Occipital lobe (tissue), 2 donors: Measurements from ENCODE around the gene TTBK1. TPM values are rescaled to one million over a fixed set of nuclear protein-coding genes. Genes with fewer than 3 reads are reported as not detected.

Experiments
- DNase-seq: peaks from one replicate; lab custom pipeline; 2025; lab: John Stamatoyannopoulos, UW
- total RNA-seq: library from RNA; depleted of rRNA; stranded (reverse); fragments of >200 nt; gene quantifications from one replicate; pipeline ENCODE4 v1.2.3, GENCODE V29; 2014

TTBK1 gene
- total RNA-seq, 1 donor from 2014 or later, result 13.1 TPM

DNA sequence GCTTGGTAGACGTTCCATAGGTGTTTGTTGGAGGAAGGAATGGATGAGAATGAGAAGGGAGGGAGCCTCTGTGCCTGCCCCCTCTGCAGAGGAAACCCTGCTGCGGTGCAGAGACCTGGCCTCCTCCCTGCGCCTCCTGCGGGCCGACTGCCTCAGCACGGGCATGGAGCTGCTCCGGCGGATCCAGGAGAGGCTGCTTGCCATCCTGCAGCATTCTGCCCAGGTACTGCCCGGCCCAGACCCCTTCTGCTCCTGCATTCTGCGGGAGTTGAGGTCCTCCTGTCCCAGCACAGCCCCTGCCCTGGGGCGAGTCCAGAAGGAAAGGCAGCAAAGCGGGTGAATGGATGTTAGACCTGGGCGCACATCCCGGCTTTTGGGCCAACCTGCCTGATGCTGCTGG is 20.1 kb upstream of the TTBK1 start:
- DNase-seq, result no peak

DNA sequence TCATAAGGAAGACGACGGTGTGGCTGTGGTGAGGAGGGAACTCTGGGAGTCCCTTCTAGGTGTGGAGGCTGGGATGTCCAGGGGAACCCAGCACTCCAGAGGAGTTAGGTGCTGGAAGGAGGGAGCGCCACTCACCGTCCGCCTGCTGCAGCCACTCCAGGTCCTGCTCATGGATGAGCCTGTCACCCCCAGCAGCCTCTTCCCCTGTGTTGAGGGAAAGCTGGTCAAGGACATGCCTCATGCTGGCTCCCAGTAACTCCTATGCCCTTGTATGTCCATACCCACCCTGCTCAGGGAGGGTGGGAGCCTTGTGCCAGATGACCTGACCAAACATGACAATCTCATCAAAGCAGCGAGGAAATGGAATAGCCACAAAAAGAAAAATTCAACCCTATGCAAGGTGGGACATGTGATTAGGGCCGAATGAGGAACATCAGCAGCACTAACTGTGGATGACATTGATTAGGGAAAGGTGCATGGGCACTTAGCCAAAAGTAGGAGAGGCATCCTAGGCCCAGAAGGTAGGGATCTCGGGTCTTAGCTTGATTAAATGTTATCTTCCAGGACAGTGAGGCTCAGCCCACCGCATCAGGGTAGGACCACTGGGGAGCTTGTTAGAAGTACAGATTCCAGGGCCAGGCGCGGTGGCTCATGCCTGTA is 17.0 kb upstream of the TTBK1 start:
- DNase-seq, result no peak

DNA sequence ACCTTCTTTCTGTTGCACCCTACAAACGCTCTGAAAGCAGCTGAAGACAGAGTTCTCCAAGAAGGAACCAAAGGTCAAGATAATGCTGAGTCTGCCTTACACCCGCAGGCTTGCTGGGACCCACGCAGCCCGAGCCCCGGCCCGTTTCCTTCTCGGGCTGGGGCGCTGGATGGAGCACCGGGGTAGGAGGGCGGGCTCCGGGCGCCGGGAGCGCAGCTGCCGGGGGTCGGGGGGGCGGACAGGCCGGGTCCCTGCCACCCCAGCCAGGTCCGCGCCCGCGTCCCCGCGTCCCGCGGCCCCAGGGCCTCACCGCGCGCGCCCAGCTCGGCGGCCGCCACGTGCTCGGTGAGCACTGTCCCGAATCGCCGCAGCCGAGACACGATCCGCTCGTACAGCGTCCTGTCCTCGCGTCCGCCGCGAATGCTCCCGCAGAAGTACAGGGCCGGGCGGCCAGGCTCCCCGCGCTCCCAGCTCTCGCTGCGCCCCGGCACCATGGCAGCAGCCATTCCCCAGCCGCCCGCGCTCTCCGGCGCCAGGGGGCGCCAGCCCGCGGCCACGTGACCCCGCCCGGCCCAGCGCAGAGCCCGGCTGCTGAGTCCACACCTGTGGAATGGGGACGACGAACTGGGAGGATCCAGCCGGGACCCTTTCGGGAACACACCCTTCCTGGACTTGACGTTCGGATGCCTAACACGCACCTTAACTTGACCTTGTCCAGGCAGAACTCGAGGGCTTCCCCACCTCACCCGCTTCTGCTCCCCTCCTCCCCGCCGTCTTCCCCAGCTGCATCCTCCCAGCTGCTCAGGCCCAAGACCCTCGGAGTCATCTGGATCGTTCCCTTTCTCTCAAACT is 14.1 kb upstream of the TTBK1 start, which contains the start of gene DNPH1:
Gene DNPH1 (minus strand): TSS at position 531 of the 852 bp plus-strand sequence. CDS start 25 bp downstream, at position 506.
- DNase-seq, result peak; percentile 68

DNA sequence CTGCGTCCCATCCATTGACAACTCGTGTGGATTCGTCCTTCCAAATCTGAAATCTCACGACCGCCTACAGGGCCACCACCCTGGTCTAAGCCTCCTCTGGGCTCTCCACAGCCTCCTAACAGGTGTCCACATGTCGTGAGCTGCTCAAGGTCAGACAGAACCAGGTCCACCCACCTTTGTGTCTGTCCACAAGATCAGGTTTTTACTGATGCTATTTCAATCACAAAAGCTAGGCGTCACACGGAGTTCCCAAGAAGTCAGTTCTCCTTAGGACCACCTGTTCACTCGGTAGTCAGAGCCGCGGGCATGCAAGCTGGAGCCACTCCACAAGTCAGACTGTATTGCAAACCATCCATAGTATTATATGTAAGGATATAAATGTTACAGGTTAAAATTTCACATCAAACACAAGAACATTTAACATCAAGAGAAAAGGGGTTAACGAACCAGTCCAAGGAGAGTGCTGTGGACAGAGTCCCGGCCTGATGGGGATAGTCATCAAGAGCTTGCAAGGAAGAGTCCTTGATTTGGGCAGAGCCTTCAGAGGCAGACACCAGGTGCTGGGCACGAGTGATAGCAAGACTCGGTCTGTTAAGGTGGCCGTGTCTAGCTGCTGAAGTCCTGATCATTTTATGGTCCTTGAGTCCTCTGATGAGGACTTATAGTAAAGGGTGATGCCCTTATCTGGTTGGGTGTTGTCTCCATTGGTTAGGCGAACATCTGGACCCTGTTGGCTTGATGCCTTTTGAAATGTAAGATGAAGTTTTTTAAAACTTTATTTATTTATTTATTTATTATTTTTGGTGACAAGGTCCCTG is 13.3 kb upstream of the TTBK1 start:
- DNase-seq, result no peak

DNA sequence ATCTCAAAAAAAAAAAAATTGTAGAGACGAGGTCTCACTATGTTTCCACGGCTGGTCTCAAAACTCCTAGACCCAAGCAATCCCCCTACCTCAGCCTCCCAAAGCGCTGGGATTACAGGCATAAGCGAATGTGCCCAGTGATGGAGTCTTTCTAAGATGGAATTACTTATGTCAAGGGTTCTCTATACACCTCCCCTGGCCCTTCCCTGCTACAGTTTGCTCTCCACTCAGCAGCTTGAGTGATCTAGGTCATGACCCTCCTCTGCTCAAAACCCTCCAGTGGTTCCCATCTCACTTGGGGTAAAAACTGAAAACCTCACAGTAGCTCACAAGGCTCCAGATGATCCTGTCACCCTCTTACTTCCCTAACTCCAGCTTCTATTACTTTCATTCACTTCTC is 12.2 kb upstream of the TTBK1 start:
- DNase-seq, result no peak

DNA sequence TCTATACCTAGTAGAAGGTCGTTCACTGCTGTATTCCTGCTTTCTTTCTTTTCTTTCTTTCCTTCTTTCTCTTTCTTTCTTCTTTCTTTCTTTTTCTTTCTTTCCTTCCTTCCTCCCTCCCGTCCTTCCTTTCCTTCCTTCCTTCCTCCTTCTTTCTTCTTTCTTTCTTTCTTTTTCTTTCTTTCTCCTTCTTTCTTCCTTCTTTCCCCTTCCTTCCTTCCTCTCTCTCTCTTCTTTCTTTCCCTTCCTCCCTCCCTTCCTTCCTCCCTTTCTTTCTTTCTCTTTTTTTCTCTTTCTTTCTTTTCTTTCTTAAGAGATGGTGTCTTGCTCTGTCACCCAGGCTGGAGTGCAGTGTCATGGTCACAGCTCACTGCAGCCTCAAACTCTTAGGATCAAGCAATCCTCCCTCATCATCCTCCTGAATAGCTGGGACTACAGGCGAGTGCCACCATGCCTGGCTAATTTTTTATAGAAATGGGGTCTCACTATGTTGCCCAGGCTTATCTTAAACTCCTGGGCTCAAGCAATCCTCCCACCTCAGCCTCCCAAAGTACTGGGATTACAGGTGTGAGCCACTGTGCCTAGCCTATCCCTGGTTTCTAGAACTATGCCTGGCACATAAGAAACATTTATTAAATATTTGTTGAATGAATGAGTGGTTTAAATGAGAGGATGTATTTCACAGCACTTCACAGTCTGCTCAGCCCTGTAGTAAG is 11.4 kb upstream of the TTBK1 start:
- no peak for DNase-seq

DNA sequence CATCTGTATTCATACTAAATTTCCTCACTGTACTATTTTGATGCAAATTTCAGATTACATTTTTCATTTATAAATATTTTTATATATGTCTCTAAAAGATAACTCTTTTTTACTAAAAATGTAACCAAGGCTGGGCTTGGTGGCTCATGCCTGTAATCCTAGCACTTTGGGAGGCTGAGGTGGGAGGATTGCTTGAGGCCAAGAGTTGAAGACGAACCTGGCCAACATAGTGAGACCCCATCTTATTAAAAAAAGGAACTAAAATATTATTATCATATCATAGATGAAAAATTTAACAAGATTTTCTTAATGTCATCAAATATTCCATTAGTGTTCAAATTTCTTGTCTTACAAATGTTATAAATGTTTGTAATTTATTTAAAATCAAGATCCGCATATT is 7.4 kb upstream of the TTBK1 start:
- DNase-seq, result no peak

DNA sequence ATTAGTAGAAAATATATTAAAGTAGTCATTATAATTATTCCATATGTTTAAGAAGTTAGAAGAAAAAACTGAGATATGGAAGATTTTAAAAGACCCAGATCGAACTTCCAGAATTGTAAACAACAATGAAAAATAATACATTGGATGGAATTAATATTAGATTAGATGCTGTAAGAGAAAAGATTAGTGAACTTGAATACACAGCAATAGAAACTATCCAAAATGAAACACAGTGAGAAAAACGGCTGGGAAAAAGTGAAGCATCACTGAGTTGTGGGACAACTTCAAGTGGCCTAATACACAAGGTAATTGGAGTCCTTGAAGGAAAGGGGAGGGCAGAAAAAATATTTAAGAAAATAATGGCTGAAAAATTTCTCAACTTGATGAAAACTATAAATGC is 4.2 kb upstream of the TTBK1 start:
- no peak for DNase-seq

DNA sequence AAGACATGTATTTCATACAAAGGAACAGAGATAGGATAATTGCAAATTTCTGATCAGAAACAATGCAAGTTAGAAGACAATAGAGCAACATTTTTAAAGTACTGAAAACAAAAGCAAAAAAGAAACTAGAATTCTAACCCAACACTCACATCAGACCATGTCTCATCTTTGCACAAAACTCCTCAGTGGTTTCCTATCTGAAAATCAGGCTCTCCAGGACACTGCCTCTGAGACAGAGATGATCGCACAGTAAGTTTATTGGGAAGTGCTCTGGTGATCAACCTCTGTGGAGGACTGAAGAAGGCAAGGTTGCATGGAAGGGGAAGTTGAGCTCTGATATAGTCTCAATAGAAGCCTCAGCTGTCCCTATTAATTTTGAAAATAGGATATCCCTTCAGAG is 2.3 kb upstream of the TTBK1 start:
- DNase-seq, result no peak

DNA sequence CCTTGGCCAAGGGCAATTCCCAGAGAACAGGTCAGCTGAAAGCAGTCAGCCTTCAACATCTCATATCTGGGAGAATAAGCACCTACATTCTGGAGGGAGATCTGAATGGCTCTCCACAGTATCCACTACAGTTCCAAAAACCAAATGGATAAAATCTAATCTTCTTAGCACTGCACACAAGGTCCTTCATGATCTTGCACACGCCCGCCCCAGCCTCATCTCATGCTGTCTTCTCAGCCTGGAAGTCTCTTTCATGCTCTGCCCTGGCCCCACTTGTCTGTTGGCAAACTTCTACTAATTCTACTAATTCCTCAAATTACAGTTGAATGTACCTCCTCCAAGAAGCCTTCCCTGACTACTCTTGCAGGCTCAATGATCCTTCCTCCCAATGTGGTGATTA is 1.8 kb upstream of the TTBK1 start:
- no peak for DNase-seq

DNA sequence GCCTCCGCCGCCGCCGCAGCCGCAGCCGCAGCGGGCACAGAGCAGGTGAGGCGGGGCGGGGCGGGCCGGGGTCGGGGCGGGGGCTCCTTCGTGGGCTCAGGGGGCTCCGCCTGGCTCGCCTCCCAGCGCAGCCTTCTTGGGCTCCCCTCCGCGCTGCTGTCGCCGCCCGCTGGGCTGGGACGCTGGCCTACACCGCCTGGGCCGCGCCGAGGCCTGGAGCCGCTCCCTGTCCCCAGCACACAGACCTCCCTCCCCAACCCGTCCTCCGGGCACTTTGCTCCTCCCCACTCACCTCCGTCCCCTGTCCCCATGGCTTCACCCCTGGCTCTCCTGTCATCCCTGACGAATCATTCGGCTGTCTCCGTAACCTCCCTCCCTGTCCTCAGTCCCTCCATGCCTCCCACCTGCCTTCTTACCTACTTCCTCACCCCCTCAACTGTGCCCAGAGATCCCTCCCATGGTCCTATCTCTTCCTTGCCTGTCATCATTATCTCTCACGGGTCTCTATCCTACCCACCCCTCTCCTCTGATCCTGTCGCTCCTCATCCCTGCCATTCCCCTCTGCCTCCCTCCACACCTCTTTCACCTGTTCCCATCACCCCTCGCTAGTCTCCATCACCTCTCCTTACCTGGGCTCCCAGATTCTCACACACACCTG is 512 bp downstream of the TTBK1 start:
- DNase-seq, result no peak

DNA sequence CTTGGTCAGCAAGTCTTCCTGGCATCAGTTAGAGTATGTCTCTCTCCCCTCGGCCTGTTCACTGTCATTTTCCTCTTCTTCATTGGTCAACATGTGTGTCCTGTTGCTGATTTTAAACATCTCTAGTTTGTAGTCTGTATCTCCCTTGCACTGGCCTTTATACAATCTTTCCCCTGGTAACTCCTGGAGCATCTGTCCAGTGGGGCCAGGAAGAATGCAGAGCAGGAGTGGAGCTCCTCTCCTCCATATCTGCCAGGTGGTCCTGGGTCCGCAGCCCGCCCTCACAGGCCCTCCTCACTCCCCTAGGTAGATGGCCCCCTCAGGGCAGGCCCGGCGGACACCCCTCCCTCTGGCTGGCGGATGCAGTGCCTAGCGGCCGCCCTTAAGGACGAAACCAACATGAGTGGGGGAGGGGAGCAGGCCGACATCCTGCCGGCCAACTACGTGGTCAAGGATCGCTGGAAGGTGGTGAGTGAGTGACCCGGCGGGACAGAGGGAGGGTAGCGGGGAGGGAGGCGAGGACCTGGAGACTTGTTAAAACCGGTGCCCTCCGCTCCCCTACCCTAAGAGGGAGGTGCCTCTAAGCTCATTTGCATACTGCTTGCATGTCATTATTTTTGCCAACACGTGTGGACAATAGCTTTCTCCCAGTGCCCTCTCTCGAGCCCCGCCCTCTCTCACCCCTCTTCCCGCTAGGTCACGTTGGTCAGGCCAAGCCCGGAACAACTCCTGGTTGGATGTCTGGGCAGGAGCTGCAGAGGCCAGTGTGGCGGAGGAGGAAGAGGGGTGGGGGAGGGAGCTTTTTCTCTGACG is 3.2 kb downstream of the TTBK1 start:
- DNase-seq, result peak; percentile 89

DNA sequence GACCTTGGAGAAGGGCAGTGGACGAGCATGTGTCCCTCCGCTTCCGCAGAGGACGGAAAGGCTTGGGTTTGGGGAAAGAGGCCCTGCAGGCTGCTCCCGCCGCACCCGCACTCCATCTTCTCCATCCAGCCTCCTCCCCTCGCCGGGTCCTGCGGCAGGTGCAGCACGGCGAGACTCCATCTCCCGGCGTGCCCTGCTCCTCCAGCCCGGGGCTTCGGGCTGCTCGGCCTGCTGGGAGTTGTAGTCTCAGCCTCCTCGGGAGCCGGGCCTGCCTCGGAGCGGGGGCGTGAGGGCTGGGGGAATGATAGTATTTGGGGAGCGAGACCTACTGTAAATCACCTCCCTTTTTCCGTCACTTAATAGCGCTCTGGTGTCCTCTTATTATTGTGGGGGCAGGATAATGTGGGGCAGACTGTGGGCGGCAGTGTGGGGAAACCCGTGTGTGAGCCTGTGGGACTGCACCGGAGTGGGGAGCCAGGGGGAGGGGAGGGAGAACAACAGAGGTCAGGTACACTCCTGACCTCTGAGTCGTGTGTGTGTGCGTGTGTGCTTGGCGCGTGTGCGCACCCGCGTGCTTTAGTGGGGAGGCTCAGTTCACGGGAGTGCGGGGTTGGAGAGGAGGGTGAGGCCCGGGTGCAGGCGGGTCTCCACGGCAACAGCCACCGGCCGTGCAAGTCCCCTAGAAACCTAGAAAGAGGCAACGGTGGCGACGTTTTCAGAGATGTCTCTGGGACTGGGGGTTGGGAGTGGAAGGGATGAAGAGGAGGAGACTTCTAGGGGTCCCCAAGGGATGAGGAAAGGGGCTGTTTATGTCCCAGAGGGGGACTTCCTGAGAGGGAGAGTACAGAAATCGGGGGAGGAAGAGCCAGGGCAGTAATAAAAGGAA is 4.1 kb downstream of the TTBK1 start:
- DNase-seq, result peak; percentile 89

DNA sequence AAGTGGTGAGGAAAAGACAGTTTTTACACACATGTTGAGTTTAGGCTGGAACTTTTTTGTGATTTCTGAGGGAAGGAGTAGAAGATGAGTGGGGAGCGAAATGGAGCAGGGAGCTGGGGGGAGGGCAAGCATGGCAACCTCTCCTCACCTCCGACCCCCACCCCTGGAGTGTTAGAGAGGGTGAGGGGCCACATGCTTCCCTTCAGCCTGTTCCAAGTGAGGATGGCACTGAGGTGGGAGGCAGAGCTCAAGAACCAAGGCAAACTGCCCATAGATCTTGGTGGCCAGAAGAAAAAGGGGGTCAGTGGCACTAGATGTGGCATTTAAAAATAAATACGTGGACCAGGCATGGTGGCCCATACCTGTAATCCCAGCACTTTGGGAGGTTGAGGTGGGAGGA is 4.8 kb downstream of the TTBK1 start:
- DNase-seq, result no peak

DNA sequence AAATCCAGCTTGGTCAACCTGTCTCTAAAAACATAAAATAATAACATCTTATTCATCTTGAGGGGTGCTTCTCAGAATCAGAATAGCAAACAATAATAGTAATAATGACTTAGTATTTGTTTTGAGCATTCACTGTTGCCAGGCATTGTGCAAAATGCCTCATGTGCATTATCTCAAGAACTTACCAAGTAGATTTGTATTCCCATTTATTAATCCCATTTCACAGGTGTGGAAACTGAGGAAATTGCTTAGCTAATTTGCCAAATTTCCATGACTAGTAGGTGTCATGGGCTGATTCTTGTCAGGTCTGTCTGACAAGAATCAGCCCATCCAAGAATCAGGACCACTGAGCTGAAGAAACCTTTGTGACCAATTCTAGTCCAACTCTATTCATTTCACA is 5.5 kb downstream of the TTBK1 start:
- no peak for DNase-seq

DNA sequence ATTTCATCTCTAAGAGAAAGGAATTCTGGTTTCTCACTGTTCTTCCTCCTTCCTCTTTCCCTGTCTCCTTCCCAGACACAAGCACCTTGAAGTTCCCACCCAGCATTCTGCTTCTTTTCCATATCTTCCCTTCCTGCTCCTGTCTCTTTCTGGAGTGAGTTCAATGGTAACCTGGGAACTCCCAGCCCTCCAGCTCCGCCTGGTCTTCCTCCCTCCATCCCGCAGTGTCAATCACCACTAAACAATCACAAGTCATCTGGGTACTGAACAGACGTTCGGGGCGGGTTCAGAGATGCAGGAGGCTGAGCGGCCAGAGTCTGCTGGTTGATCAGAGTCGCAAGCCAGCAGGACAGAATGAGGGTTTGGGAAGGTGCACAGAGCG is 7.7 kb downstream of the TTBK1 start:
- no peak for DNase-seq

DNA sequence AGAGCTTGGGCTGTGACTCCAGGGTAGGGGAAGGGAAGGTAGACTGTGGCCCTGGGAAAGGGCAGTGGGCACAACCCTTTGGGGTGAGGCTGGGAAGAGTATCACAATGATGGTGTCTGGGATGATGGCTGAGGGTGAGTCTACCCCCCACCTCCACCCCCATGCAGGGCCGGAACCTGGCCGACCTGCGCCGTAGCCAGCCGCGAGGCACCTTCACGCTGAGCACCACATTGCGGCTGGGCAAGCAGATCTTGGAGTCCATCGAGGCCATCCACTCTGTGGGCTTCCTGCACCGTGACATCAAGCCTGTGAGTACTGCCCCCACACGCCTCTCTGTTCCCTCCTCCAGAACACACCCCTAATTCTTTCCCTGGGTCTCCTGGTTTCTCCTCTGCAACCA is 10.1 kb downstream of the TTBK1 start:
- DNase-seq, result no peak

DNA sequence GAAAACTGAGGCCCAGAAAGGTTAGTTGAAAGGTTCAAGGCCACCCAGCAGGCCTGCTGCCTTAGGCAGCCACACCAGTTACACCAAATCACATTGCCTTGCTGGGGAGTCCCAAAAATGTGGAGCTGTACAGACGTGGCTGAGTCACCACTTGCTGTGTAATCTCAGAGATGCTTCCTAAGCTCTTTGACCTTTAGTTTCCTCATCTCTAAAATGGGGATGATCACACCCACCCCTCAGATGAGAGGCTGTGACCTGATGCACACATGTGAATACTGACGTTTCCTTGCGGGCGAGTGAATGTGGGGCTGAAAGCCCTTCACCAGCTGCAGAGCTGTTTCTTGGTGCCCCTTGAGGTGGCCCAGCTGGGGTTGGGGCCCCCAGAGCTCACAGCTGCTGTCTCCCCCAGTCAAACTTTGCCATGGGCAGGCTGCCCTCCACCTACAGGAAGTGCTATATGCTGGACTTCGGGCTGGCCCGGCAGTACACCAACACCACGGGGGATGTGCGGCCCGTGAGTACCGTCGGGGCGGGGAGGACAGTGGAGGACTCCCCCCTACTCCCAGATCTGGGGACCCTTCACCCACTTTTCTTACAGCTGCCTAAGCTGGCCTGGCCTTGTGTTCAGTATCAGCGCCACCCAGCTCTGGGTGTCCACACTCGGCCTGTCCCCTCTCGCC is 11.0 kb downstream of the TTBK1 start:
- no peak for DNase-seq

DNA sequence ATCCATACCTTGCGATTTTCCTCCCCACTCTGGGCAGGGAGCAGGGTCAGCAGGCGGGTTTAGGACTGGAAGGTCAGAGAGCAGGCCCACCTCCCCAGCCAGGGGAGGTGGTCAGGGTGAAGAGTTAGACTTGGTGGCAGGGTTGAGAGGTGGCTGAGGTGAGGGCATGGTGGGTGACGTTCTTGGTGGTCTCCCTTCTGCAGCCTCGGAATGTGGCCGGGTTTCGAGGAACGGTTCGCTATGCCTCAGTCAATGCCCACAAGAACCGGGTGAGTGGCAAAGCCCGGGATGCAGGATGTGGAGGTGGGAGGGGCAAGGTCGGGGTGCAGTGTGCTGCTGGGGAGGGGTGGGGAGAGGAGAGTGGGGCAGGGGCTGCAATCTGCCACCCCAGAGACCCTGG is 11.6 kb downstream of the TTBK1 start:
- DNase-seq, result no peak
